Measurements from ENCODE around the gene C2CD2. TPM values are rescaled to one million over a fixed set of nuclear protein-coding genes. Genes with fewer than 3 reads are reported as not detected.

Gene C2CD2
- total RNA-seq, 1 experiment from 2014 or later: 13.6 TPM

GRCh38 chr21:41852929-41853320, 100.9 kb downstream of the C2CD2 start:
- DNase-seq: no peak
- H3K4me3 Mint-ChIP-seq (ENCODE audit: low read depth, unreplicated experiment): no peak overlapping the region
- H3K27ac Mint-ChIP-seq (ENCODE audit: unreplicated experiment): no peak overlapping the region
- H3K9me3 Mint-ChIP-seq (ENCODE audit: low read depth, unreplicated experiment): no peaks in the 10 kb centered on the region
- TF ChIP-seq, protein P1, sequence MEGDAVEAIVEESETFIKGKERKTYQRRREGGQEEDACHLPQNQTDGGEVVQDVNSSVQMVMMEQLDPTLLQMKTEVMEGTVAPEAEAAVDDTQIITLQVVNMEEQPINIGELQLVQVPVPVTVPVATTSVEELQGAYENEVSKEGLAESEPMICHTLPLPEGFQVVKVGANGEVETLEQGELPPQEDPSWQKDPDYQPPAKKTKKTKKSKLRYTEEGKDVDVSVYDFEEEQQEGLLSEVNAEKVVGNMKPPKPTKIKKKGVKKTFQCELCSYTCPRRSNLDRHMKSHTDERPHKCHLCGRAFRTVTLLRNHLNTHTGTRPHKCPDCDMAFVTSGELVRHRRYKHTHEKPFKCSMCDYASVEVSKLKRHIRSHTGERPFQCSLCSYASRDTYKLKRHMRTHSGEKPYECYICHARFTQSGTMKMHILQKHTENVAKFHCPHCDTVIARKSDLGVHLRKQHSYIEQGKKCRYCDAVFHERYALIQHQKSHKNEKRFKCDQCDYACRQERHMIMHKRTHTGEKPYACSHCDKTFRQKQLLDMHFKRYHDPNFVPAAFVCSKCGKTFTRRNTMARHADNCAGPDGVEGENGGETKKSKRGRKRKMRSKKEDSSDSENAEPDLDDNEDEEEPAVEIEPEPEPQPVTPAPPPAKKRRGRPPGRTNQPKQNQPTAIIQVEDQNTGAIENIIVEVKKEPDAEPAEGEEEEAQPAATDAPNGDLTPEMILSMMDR (IDR thresholded peaks at IDR 0.05; ENCODE audit: unreplicated experiment): no peak
- no TSS peak for BruUV-seq (replicated peaks)
- CTCF ChIA-PET: no interaction called here
- no peaks in the 10 kb centered on the region for H3K36me3 Mint-ChIP-seq (ENCODE audit: insufficient read depth, unreplicated experiment)
- no peaks in the 10 kb centered on the region for H3K4me1 Mint-ChIP-seq (ENCODE audit: low read depth, unreplicated experiment)
- no peaks in the 10 kb centered on the region for H3K27me3 Mint-ChIP-seq (ENCODE audit: unreplicated experiment)
- intact Hi-C loops (cut with micrococcal nuclease; ENCODE audit: unreplicated experiment): no loop called here

- CTCF ChIA-PET: no interaction called here
- Mint-ChIP-seq H3K4me3 (ENCODE audit: low read depth, unreplicated experiment) (no peak overlapping the region), H3K9me3 (ENCODE audit: low read depth, unreplicated experiment) (no peaks in the 10 kb centered on the region), H3K27ac (ENCODE audit: unreplicated experiment) (no peak overlapping the region), H3K4me1 (ENCODE audit: low read depth, unreplicated experiment) (no peaks in the 10 kb centered on the region), H3K27me3 (ENCODE audit: unreplicated experiment) (no peaks in the 10 kb centered on the region), H3K36me3 (ENCODE audit: insufficient read depth, unreplicated experiment) (no peaks in the 10 kb centered on the region)
- TF ChIP-seq, protein P1 (IDR thresholded peaks at IDR 0.05; ENCODE audit: unreplicated experiment): no peak
- no peak for DNase-seq
- BruUV-seq (replicated peaks): no TSS peak
- intact Hi-C loops (cut with micrococcal nuclease; ENCODE audit: unreplicated experiment): no loop called here
Observed at GRCh38 chr21:41852151-41852928, 101.5 kb downstream of the C2CD2 start.

GRCh38 chr21:41851090-41851790, 102.6 kb downstream of the C2CD2 start:
- no peaks in the 10 kb centered on the region for H3K4me1 Mint-ChIP-seq (ENCODE audit: low read depth, unreplicated experiment)
- no peaks in the 10 kb centered on the region for H3K9me3 Mint-ChIP-seq (ENCODE audit: low read depth, unreplicated experiment)
- no peak for DNase-seq
- intact Hi-C loops (cut with micrococcal nuclease; ENCODE audit: unreplicated experiment): no loop called here
- H3K27ac Mint-ChIP-seq (ENCODE audit: unreplicated experiment): no peak overlapping the region
- H3K36me3 Mint-ChIP-seq (ENCODE audit: insufficient read depth, unreplicated experiment): no peaks in the 10 kb centered on the region
- BruUV-seq (replicated peaks): no TSS peak
- TF ChIP-seq, protein P1 (IDR thresholded peaks at IDR 0.05; ENCODE audit: unreplicated experiment): no peak
- H3K4me3 Mint-ChIP-seq (ENCODE audit: low read depth, unreplicated experiment): no peak overlapping the region
- CTCF ChIA-PET: no interaction called here
- H3K27me3 Mint-ChIP-seq (ENCODE audit: unreplicated experiment): no peaks in the 10 kb centered on the region

DNA sequence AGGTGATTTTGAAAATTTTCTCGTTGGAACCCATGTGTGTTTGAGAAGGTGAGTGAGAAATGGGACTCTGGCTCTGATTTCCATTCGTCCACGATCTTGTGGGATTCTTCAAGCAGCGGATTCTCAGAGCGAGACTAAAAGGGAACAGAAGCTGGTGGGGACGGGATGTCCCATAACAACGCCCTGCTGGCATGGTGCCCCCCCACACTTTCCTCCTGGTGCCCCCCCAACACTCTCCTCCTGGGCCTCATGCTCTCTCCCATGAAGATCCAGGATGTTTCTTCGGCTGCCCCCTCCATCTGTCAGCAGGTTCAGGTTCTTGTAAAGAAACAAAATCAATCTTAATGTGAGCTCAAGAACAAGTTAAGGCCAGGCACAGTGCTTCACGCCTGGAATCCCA, 103.7 kb downstream of the C2CD2 start:
- Mint-ChIP-seq H3K4me3 (ENCODE audit: low read depth, unreplicated experiment) (no peak overlapping the region), H3K4me1 (ENCODE audit: low read depth, unreplicated experiment) (no peaks in the 10 kb centered on the region), H3K9me3 (ENCODE audit: low read depth, unreplicated experiment) (no peaks in the 10 kb centered on the region), H3K27me3 (ENCODE audit: unreplicated experiment) (no peaks in the 10 kb centered on the region), H3K36me3 (ENCODE audit: insufficient read depth, unreplicated experiment) (no peaks in the 10 kb centered on the region), H3K27ac (ENCODE audit: unreplicated experiment) (no peak overlapping the region)
- BruUV-seq (replicated peaks): no TSS peak
- DNase-seq: no peak
- TF ChIP-seq, protein P1 (IDR thresholded peaks at IDR 0.05; ENCODE audit: unreplicated experiment): no peak
- CTCF ChIA-PET: no interaction called here
- intact Hi-C loops (cut with micrococcal nuclease; ENCODE audit: unreplicated experiment): no loop called here

All from Calu3 (cell line).